H1 (cell line): ENCODE results near the gene FAM131C. TPM values are rescaled to one million over a fixed set of nuclear protein-coding genes. Genes with fewer than 3 reads are reported as not detected.

ENCODE experiments used
- SUZ12 ChIP-seq: fragments of 200-600 bp; sonication (generic); IDR thresholded peaks from 2 replicates; pipeline ENCODE4 v1.6.1; 2012; ENCODE audit warnings: mild to moderate bottlenecking, inconsistent platforms, low read length, moderate library complexity, mixed read lengths
- polyA plus RNA-seq, 7 experiments: library from polyadenylated mRNA; depleted of rRNA in 3 of 7; stranded (reverse) in 5 of 7; unstranded in 2 of 7; fragments of >200 nt in 5 of 7; fragments of 200-250 nt in 2 of 7; gene quantifications; 1 replicate in 5 of 7; 2 replicates in 1 of 7; 4 replicates in 1 of 7; pipeline versions ENCODE4 v1.2.1 to v1.2.3, GENCODE V29; 2011 to 2013; ENCODE audit warnings: missing spikeins in 2 of 7, mixed read lengths in 2 of 7
- total RNA-seq: library from RNA; stranded (reverse); fragmentation: NEBNext Ultra II Directional; extraction: Animal tissue kit (Norgen Biotek cat#: 25700); gene quantifications from 2 replicates; pipeline ENCODE4 v1.2.1, GENCODE V29; 2021

Gene FAM131C
- total and polyA plus RNA-seq, 2 of the 8 experiments (the other 6 are each of a cell fraction or from before 2014, with no cell fraction given) = 0.73 to 0.78 TPM

DNA sequence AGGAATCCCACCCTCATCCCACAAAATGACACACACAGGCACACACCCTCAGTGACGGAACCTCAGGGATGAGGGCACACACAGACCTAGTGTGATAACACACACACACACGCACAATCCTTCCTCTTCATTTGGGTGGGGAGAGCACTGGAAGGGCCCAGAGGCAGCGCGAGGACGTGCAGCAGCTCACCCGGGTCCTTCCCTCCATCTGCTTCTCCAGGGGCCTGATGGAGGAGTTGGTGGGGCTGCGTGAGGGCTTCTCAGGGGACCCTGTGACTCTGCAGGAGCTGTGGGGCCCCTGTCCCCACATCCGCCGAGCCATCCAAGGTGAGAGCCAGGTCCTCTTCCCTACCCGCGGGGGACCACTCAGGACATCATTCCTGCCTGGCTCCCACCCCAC lies 51.1 kb downstream of the FAM131C start (continued):
- TF ChIP-seq SUZ12 = no peak
- TF ChIP-seq, all 59 proteins: peak for 0
